ENCODE measurements around the gene WDR72.
"Not testable (repeated sequence)": the region's sequence is repeated elsewhere in the genome, so short reads cannot be mapped to it uniquely, and the experiment has no call there.

Gene WDR72

DNA sequence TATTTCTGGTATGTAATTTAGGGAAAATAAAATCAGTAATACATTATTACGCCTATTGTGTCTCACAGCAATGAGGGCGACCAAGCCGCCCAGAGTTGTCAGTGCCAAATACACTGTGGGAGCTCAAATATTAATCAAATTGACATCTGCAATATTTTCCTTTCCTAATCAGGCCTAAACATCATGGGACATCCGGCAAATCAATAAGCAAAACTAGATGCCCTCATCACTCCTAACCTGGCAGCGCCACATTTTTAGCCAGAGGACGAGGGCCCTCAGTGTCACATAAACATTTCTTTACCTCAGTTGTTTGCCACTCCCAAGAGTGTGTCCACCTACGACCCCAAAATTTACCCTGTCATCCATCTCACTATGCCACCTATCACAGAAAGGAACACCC, 64.1 kb downstream of the WDR72 start:
- DNase-seq: no peak

DNA sequence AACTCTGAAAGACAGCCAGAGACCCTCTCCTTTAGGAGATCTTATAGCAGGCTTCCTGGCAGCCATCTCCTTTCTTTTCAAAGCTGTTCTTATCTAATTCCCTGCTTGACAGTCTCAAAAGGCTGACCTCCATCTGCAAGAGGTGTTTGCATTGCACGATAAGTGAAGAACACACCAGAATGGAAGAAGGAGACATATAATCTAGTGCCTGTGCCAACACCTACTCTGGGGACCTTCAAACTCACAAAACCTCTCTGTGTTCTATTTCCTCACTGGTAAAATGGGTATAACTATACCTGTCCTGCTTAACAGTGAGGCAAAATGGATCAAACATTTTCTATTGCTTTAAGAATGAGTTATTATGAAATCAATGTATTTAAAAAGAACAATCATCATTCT, 65.0 kb downstream of the WDR72 start:
- DNase-seq: no peak

DNA sequence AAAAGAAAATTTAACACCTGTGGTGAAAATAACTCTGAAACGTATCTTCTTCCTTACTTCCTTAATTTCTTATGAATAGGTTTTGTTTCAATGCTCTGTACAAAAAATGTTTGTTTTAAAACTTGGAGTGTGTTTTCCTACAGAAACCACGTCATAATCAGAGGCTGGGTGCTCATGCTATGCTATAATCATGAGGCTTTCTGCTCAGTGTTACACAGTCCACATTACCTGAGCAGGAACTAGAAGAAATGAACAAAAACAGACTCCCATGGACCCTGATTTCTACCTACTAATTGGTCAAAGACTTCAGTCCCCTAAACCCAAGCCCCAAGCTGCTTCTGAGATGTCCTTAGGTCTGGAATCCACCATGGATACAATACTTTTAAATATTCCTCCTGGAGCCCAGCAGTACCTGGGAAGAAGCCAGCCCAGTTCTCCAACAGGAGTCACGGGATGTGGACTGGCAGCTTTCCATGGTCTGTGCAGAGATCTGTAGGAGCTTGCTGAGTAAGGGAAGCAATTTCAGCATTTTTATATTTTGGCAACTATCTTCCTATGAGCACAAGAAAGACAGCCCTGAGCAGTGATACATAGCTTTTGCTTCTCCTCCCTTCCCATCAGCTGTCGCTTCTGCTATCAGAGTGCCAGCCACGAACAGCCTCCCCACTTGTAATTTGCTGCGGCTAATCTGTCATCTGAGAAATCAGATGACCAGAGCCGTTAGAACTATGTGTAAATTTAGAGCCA, 65.6 kb downstream of the WDR72 start:
- DNase-seq: no peak

DNA sequence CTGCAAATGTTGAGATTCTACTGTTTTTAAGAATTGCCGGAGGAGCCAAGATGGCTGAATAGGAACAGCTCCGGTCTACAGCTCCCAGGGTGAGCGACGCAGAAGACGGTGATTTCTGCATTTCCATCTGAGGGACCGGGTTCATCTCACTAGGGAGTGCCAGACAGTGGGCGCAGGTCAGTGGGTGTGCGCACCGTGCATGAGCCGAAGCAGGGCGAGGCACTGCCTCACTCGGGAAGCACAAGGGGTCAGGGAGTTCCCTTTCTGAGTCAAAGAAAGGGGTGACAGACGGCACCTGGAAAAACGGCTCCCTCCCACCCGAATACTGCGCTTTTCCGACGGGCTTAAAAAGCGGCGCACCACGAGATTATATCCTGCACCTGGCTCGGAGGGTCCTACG, 75.3 kb downstream of the WDR72 start:
- not testable (repeated sequence) for DNase-seq

DNA sequence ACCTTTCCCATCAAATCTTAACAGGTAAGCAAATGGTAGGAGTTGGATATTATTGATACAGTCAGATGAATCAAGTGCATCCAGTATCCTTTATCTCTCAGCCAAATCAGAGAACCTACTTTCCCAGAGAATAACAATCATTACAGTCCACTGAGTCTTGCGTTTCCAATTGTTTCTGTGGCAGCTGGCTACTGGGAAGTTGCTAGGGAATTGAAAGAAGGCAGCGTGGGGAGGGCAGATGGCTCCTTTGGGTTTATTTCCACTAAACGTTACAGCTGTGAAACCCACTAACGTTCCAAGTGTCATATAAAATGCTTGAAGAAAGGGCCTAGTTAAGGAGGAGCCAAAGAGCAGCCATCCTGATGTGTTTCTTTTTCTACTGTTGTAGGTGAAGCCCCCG, 78.4 kb downstream of the WDR72 start:
- no peak for DNase-seq

DNA sequence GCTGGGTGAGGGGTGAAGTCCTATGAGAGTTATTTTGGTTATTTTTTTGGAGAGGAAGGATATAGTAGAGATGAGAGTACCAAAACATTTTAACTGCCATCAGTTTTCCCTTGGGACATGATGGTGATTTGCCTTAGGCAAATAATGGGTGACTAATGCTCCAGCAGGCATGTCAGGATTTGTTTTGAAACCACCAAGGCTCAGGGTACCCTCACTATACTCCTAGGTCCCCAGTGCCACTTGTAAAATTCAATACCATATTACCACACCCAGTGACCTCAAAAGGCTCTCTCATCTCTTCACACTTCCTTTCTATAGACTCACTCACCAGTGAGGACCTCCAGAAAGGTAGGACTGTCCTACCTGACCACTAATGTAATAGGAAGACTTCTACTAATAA, 83.6 kb downstream of the WDR72 start:
- DNase-seq: no peak

DNA sequence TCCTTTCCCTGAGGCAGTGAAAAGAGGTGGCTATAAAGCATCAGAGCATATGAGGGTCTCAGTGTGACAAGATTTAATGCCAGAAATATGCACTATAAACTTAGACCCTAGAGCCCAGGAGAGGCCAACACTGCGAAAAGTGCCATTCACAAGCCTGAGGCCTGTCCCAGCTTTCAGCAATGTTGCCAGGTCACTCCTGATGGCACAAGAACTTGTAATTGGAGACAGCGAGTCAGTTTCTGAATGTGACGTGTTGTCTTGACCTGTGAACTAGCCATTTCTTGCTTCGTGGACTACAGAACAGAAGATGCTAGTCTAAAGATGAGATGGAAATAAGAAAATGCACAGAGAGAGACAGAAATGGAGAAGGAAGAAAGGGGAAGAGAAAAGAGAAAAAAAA, 87.9 kb downstream of the WDR72 start:
- DNase-seq: no peak

DNA sequence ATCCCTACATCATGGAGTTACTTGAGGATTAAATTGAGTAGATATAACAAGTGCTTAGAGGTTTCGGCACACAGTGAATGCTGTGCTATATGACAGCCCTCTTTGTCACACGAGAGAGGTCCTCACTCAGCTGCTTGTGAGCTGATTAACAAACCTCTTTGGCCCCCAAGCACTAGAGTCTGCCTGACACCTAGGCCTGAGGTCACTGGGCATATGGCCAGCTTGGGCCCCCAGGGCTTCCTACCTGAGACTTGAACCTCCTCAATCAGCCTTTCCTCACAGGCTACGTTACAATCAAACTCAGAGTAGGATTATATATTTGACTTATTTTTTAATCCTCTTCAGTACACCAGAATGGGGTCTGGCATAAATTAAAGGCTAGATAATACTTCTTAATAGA, 88.8 kb downstream of the WDR72 start:
- DNase-seq: no peak

DNA sequence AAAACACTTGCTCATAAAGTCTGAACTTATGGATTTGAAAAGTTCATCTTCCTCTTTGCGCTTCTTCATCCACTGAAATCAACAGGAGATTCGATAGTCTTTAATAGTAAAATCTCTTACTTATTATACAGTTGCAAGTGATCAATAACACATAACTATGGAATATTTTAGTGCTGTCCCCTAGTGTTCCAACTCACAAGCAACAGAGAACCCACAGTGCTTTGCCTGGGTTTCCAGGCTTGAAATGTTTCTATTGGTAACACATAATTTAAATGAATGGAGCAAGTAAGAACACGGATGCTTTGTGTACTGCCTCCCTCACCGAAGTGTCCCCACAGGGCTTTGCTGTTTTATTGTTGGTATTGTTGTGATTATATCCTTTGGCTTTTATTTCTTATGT, 93.5 kb downstream of the WDR72 start:
- DNase-seq: no peak

DNA sequence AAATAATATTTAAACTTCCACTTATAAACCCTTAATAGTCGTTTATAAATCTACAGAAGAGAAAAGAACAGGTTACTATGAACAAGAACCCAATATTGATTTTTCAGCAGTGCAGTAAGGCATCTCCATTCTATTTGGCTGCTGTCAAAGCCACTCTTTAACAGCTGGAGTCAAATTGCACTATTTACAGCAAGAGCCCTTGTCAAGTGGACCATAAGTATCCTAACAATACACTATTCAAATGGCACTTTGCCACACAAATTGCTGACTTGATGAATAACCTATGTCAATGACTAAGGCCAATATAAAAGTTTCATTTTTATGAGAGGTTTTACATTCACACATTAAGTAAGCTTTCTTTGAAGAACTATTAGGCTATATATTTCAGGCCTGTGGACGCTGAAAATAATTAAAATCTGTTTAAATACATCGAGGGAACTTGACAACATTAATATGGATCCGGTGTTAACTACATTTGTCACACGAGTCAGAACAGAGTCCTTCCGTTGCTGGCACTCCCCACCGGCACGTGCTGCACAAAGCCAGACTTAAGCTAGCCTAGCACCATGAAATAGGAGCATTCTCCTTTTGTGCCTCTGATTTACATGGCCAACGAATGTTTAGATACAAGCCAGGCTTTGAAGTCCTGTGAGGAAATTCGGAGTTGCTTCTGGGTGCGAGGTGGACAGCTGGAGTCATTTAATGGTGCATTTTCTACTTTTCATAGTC, 100.5 kb downstream of the WDR72 start:
- DNase-seq: no peak

DNA sequence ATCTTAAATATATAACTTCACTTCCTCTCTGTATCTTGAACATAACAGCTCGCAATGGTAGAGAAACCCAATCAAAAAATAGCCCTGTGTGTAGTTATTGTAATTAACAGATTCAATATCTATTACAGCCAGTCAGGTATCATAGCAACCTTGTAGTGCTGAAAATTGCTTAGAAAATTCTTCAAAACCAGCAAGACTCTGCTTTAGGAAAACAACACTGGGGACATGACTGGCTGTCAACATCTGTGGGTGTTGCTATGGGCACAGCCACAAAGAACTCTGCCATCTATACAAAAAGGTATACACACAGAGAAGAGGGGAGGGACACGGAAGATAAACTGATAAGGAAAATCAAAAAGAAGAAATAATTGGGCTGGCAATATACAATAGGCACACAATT, 101.2 kb downstream of the WDR72 start:
- DNase-seq: no peak

DNA sequence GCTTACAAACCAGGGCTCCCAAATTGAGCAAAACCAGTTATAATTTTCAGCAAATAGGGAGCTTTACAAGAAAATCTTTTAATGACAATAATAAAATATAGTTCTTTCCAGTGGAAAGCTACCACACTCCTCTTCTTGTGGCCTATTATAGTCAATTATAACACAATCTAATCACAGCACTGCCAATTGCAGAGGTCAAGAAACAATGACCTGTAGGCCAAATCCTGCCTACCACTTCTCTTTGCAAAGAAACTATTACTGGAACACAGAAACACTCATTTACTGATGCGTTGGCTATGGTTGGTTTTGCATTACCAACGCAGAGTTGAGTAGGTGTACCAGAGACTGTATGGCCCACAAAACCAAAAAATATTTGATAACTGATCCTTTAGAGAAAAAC, 110.5 kb downstream of the WDR72 start:
- DNase-seq: no peak

DNA sequence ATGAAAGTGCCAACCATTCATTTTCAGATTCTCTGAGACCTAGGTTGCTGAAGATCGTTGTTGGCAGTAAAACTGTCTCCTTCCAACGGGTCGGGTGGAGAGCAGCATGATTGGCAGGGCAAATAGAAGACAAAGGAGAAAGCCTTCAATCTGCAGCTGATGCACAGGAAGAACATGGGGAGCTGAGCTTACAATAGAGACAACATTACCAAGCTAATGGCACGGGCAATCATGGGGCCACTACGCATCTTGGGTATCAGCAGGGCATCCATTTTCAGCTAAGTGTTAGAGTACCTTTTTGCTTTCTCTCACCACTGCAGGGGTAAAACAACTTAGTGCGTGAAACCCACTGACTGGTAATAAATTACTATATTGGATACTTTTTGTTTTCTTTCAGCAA, 114.8 kb downstream of the WDR72 start:
- no peak for DNase-seq

DNA sequence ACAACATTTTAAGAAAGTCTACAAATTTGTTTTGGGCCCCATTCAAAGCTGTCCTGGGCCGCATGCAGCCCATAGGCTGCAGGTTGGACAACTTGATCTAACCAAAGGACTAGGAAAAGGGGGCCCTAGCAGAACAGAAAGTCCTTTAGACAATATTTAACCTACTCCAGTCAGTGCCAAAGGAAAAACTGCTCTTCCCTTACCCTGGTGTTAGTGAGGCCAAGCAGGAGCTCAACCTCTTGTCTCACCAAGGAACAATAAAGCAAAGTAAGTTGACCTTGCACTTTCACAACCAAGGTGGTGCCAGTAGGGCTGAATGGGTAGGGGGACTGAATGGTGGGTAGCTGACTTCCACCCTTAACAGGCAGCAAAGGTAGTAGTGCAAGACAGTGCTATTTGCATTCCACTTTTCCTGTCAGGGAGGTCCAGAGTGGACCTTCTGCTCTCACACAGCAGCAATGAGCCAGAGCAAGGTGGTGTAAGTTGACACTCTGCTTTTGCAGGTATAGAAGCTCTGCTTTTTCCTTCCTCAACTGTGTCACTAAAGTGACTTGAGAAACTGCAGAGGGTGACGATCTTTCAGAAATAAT, 124.9 kb downstream of the WDR72 start:
- DNase-seq: no peak

DNA sequence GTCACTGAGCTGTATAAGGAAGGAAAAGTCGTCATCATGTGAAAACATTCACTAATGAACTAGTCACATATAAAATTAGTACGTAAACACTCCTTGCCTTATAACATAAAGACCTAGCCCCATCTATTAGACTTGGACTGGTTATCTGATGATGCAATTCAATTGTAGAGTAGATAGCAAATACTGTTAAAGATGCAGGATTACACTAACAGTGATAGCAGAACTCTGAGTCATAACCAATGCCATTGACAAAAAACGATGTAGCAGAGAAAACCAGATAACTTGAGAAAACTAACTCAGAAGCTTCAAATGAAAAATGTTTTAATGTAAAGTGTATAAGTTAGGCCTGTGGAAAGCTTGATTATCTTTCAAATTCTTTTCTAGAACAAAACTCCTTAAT, 132.2 kb downstream of the WDR72 start:
- no peak for DNase-seq

DNA sequence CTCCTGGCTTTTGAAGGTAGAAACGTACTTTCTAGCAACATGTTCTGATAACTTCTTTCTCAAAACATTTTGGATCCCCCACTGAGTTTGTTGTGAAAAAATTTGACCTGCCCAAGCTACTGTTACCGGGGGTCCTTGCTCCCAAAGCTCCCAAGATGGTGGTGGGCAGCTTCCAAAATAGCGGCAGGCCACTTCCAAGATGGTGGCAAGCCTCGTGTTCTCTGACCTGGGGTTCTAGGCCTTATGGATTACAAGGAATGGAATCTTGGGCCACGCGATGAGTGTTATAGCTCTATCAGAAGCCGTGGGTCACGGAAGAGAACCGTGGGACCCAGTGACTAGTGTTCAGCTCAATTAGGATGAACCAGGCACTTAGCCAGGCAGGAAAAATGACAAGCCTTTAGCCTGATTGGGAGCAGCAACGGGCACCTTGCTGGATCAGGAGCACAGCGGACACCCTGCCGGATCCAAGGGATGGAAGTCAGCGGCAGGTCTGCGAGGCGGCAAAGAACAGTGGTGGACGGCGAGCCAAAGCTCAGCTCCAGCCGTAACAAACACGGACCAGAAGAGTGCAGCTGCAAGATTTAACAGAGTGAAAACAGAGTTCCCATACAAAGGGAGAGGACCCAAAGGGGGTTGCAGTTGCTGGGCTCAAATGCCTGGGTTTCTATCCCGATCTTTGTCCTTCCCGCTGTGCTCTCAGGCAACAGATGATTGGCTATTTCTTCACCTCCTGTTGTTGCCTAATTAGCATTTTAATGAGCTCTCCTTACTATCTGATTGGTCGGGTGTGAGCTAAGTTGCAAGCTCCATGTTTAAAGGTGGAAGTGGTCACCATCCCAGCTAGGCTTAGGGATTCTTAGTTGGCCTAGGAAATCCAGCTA, 133.3 kb downstream of the WDR72 start:
- DNase-seq: no peak

DNA sequence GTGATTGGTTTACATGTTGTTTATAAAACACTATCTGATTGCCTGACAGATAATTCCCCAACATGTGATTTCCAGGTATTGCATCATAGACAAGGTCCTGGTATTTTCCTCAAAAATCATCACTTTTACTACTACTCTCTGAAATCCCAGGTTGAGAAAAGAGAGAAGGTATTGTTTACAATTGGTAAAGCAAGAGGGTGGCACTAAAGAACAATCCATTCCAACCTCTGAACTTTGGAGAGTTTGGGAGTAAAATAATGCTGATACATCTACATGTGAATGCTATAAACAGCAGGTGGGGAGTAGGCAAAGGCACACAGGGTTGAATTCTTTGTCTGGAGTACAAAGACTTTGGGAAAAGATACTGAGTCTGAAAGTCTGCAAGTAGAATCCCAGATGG, 134.2 kb downstream of the WDR72 start:
- DNase-seq: no peak

DNA sequence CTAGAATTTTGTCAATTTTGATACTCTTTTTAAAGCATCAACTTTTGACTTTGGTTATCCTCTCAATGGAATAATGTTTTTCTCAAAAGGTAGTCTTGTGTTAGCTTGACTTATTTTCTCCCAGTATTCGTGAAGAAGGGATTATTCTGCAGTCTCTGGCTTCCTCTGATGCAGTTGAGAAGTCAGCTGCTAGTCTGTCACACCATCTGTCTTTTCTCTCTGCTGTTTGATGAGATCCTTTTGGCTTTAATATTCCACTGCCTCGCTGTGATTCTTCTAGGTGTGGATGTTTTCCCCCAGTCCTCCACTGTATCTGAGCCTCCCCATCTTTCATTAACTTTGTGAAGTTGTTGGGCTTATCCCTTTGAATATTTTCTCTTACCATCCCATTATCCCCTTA, 141.0 kb downstream of the WDR72 start:
- DNase-seq: no peak

DNA sequence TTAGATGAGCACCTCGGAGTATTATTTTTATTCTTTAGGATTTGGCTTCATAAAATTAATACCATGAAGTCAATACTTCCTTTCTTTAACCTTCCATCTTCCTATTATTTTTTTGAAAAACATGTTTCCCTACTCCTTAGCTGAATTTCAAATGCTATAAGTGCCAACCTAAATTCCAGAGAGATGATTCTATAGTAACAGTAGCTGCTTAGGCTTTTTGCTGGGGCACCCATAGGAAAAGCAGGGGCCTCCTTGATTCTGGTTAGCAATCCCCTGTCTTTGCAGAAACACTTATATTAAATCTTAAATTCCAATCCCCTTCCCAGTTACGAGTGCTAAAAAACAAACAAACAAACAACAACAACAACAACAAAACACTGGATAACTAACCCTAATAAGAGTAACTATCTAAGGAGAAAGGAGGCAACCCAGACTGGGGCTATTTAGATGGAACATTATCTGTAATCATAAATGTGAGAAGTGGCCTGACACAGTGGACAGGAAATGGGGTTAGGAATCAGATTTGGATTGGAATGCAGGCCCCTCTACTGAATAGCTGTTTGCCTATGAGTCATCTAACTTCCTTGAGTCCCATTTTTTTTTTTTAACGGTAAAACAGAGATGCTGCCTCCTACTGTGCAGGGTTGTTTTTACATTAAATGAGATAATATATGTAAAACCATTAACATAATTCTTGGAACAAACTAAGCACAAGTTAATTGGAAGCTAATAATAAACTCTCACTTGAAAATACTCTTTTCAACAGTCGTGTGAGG, 148.1 kb downstream of the WDR72 start:
- DNase-seq: no peak

DNA sequence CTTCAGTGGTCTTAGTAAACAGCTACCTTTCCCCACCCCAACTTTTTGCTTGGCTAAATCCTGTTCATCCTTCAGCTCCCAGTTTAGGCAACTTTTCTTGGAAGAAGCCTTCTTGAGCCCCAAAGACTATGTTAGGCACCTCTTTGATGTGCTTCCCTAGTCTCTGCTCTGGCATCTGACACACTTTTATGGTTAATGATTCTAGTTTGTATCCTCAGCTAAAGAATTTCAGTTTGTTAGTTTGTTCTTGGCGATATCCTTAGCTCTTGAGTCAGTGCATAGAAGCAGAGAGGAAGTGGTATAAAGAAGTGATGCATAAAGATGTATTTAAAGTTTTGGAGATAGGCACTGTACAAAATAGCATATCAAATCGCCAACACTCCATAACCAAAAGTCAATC, 168.4 kb downstream of the WDR72 start:
- DNase-seq: no peak

DNA sequence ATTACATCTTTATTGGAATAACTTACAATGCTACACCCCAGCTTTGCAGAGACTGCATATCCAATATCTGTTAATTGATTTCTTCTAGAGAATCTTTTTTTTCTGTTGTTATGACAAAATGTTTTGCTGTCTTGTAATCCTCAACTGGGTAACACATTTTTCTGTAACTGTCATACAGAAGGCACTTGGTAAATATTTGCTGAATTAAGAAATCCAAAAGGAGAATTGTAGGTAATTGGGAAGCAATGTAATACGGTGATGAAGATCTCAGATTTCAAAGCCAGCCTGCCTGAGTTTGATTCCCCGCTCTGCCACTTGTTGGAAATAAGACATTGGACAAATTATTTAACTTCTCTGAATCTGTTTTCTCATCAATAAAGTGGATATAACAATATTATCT, 169.1 kb downstream of the WDR72 start:
- no peak for DNase-seq

DNA sequence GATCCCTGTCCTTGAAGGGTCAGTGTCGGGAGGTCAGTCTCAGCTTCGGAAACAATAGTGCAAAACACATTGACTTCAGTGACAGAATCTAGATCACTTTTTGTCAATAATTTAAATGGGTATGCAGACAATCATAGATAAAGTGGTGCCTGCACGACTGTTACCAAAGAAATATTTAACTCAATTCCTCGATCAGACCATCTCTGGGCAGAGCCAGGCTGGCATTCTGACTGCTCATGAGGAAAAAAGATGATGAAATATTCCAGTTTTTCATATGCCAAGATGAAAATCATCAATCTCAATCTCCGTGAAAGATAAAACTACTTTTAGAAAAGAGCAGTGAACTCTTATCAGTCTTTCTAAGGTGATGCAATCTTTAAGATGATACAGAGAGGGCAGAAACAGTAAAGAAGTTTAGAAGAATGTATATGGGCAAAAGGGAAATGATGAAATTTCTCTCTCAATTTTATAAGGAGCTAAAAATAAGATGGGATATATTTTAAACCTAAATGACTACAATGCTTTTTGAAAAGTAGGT, 169.9 kb downstream of the WDR72 start:
- no peak for DNase-seq

Measured in activated T-cell treated with anti-CD3 and anti-CD28 coated beads, Interleukin-2, amount 50 U/mL, for 48 hours (primary cell).